Measurements from ENCODE around the gene FAF1. TPM values are rescaled to one million over a fixed set of nuclear protein-coding genes. Genes with fewer than 3 reads are reported as not detected.
A peak's percentile ranks its signal among the peaks of the same experiment; 100 is the strongest.

The FAF1 gene
- polyA plus RNA-seq, 1 of the 3 experiments (the other 2 are of a cell fraction) = 8.7 TPM

- Histone ChIP-seq H3K9ac (no peak overlapping the region), H3K9me2 (no peaks in the 10 kb centered on the region), H3K9me3 (no peaks in the 10 kb centered on the region), H3F3A (replicated peaks; ENCODE audit: insufficient read depth) (no peaks in the 10 kb centered on the region), H4K20me1 (ENCODE audit: insufficient read depth) (peaks cover 8% of the 10 kb centered on the region; the same call in 1 of the 2 replicates), H3K27me3 (ENCODE audit: insufficient read depth) (peaks cover 87% of the 10 kb centered on the region), H3K4me1 (ENCODE audit: control insufficient read depth in 1 of 2, insufficient read depth in 2 of 2, low read depth in 1 of 2, low read length in 1 of 2) (peaks cover 0 to 11% of the 10 kb centered on the region in 2 experiments; a peak in 1 of 4 replicates), H3K4me2 (peak overlapping the region; percentile 55; the same call in 1 of the 2 replicates), H3K79me2 (ENCODE audit: insufficient read depth) (no peaks in the 10 kb centered on the region), H3K27ac (ENCODE audit: low read depth in 2 of 2, low read length in 1 of 2) (no peak overlapping the region), H3K36me3 (replicated peaks in 1 of 2; ENCODE audit: control insufficient read depth in 1 of 2, insufficient read depth in 2 of 2, low read length in 1 of 2) (no peaks in the 10 kb centered on the region), H3K4me3 (ENCODE audit: low read depth in 2 of 2, low read length in 1 of 2) (no peak overlapping the region), H2AFZ (ENCODE audit: low read depth) (peak overlapping the region; percentile 36; the same call in 1 of the 2 replicates)
- ChIA-PET CTCF (interaction anchor here (1.8 kb wide), 1 partner anchor 48 kb away, joined by 3 read pairs; no protein-coding TSS in a partner anchor), POLR2A (no interaction called here)
- peak; percentile 47 for DNase-seq
- 3% methylated on average over 21 of the region's 46 CpGs for WGBS (ENCODE audit: low lambda C conversion rate)
- TF ChIP-seq TAF1 (IDR thresholded peaks at IDR 0.05; ENCODE audit: borderline replicate concordance, low read depth, low read length) = no peak
- TF ChIP-seq ELF1 (IDR thresholded peaks at IDR 0.05) = no peak
- TF ChIP-seq FOXM1 (IDR thresholded peaks at IDR 0.05; ENCODE audit: low read depth) = no peak
- TF ChIP-seq EZH2phosphoT487 (IDR thresholded peaks at IDR 0.05; ENCODE audit: borderline replicate concordance, low read depth) = peak; percentile 83; the same call in 1 of the 2 replicates
These were observed 543.3 kb downstream of the FAF1 start for GRCh38 chr1:50416553-50417453.

GRCh38 chr1:50416150-50416527 is 543.9 kb downstream of the FAF1 start:
- Histone ChIP-seq H3K4me3 (ENCODE audit: low read depth in 2 of 2, low read length in 1 of 2) (no peak overlapping the region), H2AFZ (ENCODE audit: low read depth) (no peak overlapping the region), H3F3A (replicated peaks; ENCODE audit: insufficient read depth) (peaks cover 2% of the 10 kb centered on the region), H4K20me1 (ENCODE audit: insufficient read depth) (peaks cover 8% of the 10 kb centered on the region; the same call in 1 of the 2 replicates), H3K9me3 (no peaks in the 10 kb centered on the region), H3K4me2 (peak overlapping the region; percentile 55; the same call in 1 of the 2 replicates), H3K79me2 (ENCODE audit: insufficient read depth) (no peaks in the 10 kb centered on the region), H3K27ac (ENCODE audit: low read depth in 2 of 2, low read length in 1 of 2) (no peak overlapping the region), H3K27me3 (ENCODE audit: insufficient read depth) (peaks cover 81% of the 10 kb centered on the region), H3K4me1 (ENCODE audit: control insufficient read depth in 1 of 2, insufficient read depth in 2 of 2, low read depth in 1 of 2, low read length in 1 of 2) (peaks cover 0 to 11% of the 10 kb centered on the region in 2 experiments; a peak in 1 of 4 replicates), H3K9me2 (no peaks in the 10 kb centered on the region), H3K36me3 (replicated peaks in 1 of 2; ENCODE audit: control insufficient read depth in 1 of 2, insufficient read depth in 2 of 2, low read length in 1 of 2) (no peaks in the 10 kb centered on the region), H3K9ac (no peak overlapping the region)
- 6% methylated on average over 25 of the region's 25 CpGs for WGBS (ENCODE audit: low lambda C conversion rate)
- ChIA-PET CTCF (interaction anchor here (1.6 to 1.8 kb wide), 2 partner anchors 47 to 287 kb away, joined by 3 to 4 read pairs; no protein-coding TSS in a partner anchor), POLR2A (no interaction called here)
- DNase-seq = peak; percentile 46
- no peak for TF ChIP-seq RFX5 (IDR thresholded peaks at IDR 0.05; ENCODE audit: low read length)
- TF ChIP-seq SIN3A (IDR thresholded peaks at IDR 0.05; ENCODE audit: borderline replicate concordance, low read depth, low read length) = no peak
- TF ChIP-seq SMC3 (IDR thresholded peaks at IDR 0.05; ENCODE audit: low read depth, low read length) = no peak
- TF ChIP-seq FOSL2 (IDR thresholded peaks at IDR 0.05; ENCODE audit: borderline replicate concordance, low read depth) = no peak
- no peak for TF ChIP-seq JUND (IDR thresholded peaks at IDR 0.05)
- TF ChIP-seq GABPA (IDR thresholded peaks at IDR 0.05; ENCODE audit: low read depth) = no peak
- no peak for TF ChIP-seq FOXM1 (IDR thresholded peaks at IDR 0.05; ENCODE audit: low read depth)
- no peak for TF ChIP-seq CTCF (IDR thresholded peaks at IDR 0.05)
- no peak for TF ChIP-seq RXRA (IDR thresholded peaks at IDR 0.05; ENCODE audit: borderline replicate concordance, low read depth)
- no peak for TF ChIP-seq CHD2 (IDR thresholded peaks at IDR 0.05; ENCODE audit: low read length, partially characterized antibody)
- TF ChIP-seq, protein P1, sequence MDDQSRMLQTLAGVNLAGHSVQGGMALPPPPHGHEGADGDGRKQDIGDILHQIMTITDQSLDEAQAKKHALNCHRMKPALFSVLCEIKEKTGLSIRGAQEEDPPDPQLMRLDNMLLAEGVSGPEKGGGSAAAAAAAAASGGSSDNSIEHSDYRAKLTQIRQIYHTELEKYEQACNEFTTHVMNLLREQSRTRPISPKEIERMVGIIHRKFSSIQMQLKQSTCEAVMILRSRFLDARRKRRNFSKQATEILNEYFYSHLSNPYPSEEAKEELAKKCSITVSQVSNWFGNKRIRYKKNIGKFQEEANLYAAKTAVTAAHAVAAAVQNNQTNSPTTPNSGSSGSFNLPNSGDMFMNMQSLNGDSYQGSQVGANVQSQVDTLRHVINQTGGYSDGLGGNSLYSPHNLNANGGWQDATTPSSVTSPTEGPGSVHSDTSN (IDR thresholded peaks at IDR 0.05) = no peak
- TF ChIP-seq EZH2phosphoT487 (IDR thresholded peaks at IDR 0.05; ENCODE audit: borderline replicate concordance, low read depth) = no peak
- TF ChIP-seq, protein P2, sequence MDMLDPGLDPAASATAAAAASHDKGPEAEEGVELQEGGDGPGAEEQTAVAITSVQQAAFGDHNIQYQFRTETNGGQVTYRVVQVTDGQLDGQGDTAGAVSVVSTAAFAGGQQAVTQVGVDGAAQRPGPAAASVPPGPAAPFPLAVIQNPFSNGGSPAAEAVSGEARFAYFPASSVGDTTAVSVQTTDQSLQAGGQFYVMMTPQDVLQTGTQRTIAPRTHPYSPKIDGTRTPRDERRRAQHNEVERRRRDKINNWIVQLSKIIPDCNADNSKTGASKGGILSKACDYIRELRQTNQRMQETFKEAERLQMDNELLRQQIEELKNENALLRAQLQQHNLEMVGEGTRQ (IDR thresholded peaks at IDR 0.05; ENCODE audit: borderline replicate concordance, low read depth, low read length) = no peak
- TF ChIP-seq NFIC (IDR thresholded peaks at IDR 0.05; ENCODE audit: borderline replicate concordance) = no peak
- no peak for TF ChIP-seq TCF12 (IDR thresholded peaks at IDR 0.05)
- TF ChIP-seq TEAD4 (IDR thresholded peaks at IDR 0.05; ENCODE audit: borderline replicate concordance, insufficient read depth) = no peak
- no peak for TF ChIP-seq EP300 (IDR thresholded peaks at IDR 0.05; ENCODE audit: borderline replicate concordance in 1 of 2, low read depth in 1 of 2, low read length in 1 of 2)
- TF ChIP-seq, protein P3, sequence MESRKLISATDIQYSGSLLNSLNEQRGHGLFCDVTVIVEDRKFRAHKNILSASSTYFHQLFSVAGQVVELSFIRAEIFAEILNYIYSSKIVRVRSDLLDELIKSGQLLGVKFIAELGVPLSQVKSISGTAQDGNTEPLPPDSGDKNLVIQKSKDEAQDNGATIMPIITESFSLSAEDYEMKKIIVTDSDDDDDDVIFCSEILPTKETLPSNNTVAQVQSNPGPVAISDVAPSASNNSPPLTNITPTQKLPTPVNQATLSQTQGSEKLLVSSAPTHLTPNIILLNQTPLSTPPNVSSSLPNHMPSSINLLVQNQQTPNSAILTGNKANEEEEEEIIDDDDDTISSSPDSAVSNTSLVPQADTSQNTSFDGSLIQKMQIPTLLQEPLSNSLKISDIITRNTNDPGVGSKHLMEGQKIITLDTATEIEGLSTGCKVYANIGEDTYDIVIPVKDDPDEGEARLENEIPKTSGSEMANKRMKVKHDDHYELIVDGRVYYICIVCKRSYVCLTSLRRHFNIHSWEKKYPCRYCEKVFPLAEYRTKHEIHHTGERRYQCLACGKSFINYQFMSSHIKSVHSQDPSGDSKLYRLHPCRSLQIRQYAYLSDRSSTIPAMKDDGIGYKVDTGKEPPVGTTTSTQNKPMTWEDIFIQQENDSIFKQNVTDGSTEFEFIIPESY (IDR thresholded peaks at IDR 0.05; ENCODE audit: borderline replicate concordance, low read depth) = no peak
- no peak for TF ChIP-seq GATA2 (CRISPR knock-in tag; IDR thresholded peaks at IDR 0.05)
